Measurements from ENCODE around the gene RFT1.
"Not testable (repeated sequence)": the region's sequence is repeated elsewhere in the genome, so short reads cannot be mapped to it uniquely, and the experiment has no call there.

The RFT1 gene

DNA sequence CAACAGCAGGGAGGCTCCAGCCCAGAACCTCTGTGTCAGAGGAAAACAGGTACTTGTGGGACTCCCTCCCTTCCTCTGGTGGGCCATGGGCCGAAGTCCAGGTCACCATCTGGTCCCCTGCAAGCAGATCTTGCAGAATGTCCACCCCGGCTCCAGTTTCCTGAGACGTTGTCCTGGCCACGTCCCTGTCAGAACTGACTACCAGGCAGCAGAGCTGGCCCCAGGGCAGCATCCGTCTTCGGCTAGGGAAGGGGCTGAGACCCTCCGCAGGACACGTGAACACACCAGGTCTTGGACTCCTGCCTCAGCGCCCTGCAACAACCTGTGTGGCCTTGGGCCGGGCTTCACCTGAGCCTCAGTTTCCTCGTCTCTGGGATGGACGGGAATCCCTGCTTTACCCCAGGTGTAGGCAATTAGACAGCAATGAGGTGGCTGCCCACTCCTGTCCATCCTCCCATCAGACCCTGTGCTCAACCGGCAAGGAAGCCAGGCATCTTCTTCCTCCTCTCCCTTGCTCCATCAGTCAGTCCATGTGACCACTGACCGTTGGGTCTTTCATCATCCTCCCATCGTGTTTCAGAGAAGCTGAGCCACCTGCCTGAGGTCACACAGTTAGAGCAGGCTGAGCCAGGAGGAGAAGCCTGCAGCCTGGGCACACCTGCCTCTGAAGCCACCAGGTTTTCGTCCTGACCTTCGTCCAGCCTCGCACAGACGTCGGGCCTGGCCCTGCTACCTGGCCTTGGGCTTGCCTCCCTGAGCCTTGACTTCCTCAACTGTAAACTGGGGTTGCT, 21.8 kb upstream of the RFT1 start:
- Histone ChIP-seq H3F3A (ENCODE audit: insufficient read depth) (no peaks in the 10 kb centered on the region), H3K9me3 (ENCODE audit: insufficient read depth, low read length) (no peaks in the 10 kb centered on the region), H3K4me3 (ENCODE audit: insufficient read depth, low read length, poor library complexity, severe bottlenecking) (no peak overlapping the region), H3K27me3 (ENCODE audit: low read length) (no peaks in the 10 kb centered on the region), H3K9ac (ENCODE audit: low read length) (no peak overlapping the region), H3K27ac (ENCODE audit: low read depth, low read length) (no peak overlapping the region), H2AFZ (ENCODE audit: low read depth, low read length, severe bottlenecking) (no peak overlapping the region), H3K36me3 (ENCODE audit: low read length) (no peaks in the 10 kb centered on the region), H3K9me2 (replicated peaks; ENCODE audit: insufficient read depth, low read length) (no peaks in the 10 kb centered on the region), H3K79me2 (ENCODE audit: insufficient read depth, low read length) (no peaks in the 10 kb centered on the region), H4K20me1 (ENCODE audit: low read depth, low read length) (no peaks in the 10 kb centered on the region), H3K4me2 (ENCODE audit: low read depth, low read length, poor library complexity, severe bottlenecking) (no peak overlapping the region)
- TF ChIP-seq, protein P1, sequence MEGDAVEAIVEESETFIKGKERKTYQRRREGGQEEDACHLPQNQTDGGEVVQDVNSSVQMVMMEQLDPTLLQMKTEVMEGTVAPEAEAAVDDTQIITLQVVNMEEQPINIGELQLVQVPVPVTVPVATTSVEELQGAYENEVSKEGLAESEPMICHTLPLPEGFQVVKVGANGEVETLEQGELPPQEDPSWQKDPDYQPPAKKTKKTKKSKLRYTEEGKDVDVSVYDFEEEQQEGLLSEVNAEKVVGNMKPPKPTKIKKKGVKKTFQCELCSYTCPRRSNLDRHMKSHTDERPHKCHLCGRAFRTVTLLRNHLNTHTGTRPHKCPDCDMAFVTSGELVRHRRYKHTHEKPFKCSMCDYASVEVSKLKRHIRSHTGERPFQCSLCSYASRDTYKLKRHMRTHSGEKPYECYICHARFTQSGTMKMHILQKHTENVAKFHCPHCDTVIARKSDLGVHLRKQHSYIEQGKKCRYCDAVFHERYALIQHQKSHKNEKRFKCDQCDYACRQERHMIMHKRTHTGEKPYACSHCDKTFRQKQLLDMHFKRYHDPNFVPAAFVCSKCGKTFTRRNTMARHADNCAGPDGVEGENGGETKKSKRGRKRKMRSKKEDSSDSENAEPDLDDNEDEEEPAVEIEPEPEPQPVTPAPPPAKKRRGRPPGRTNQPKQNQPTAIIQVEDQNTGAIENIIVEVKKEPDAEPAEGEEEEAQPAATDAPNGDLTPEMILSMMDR (IDR thresholded peaks at IDR 0.05; ENCODE audit: insufficient read depth, low read length, poor library complexity, severe bottlenecking): no peak
- TF ChIP-seq EZH2phosphoT487 (conservative IDR thresholded peaks at IDR 0.05; ENCODE audit: low read length): no peak

DNA sequence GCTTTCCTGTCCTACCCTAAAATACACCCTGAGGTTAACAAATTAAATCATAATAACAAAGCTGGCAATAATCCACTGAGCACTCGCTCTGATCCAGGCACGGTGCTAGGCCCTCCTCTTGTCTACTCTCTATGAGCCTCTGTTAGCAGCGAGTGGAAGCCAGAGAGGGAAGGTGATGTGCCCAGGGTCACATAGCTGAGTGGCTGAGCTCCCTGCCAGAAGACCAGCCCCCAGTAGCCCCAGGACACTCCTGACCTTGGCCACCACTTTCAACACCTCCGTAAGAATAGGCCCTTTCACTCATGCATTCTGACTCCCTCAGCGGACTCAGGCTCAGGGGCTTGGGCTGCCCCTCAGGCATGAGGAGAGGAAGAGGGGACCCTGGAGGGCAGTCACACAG, 21.2 kb upstream of the RFT1 start:
- TF ChIP-seq, protein P1 (IDR thresholded peaks at IDR 0.05; ENCODE audit: insufficient read depth, low read length, poor library complexity, severe bottlenecking): no peak
- no peak for TF ChIP-seq EZH2phosphoT487 (conservative IDR thresholded peaks at IDR 0.05; ENCODE audit: low read length)
- H3K36me3 ChIP-seq (ENCODE audit: low read length): no peaks in the 10 kb centered on the region
- H3K9me3 ChIP-seq (ENCODE audit: insufficient read depth, low read length): no peaks in the 10 kb centered on the region
- H3K4me2 ChIP-seq (ENCODE audit: low read depth, low read length, poor library complexity, severe bottlenecking): no peak overlapping the region
- H3K27ac ChIP-seq (ENCODE audit: low read depth, low read length): no peak overlapping the region
- H3K4me3 ChIP-seq (ENCODE audit: insufficient read depth, low read length, poor library complexity, severe bottlenecking): no peak overlapping the region
- H3K9me2 ChIP-seq (replicated peaks; ENCODE audit: insufficient read depth, low read length): no peaks in the 10 kb centered on the region
- no peaks in the 10 kb centered on the region for H3K79me2 ChIP-seq (ENCODE audit: insufficient read depth, low read length)
- no peaks in the 10 kb centered on the region for H4K20me1 ChIP-seq (ENCODE audit: low read depth, low read length)
- no peak overlapping the region for H3K9ac ChIP-seq (ENCODE audit: low read length)
- no peaks in the 10 kb centered on the region for H3K27me3 ChIP-seq (ENCODE audit: low read length)
- no peaks in the 10 kb centered on the region for H3F3A ChIP-seq (ENCODE audit: insufficient read depth)
- no peak overlapping the region for H2AFZ ChIP-seq (ENCODE audit: low read depth, low read length, severe bottlenecking)

DNA sequence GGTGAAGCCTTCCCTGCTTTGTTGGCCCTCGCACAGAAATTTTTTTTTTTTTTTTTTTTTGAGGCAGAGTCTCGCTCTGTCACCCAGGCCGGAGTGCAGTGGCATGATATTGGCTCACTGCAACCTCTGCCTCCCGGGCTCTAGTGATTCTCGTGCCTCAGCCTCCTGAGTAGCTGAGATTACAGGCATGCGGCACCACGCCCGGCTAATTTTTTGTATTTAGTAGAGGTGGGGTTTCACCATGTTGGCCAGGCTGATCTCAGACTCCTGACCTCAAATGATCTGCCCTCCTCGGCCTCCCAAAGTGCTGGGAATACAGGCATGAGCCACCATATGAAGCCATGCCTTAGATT, 20.8 kb upstream of the RFT1 start:
- not testable (repeated sequence) for H4K20me1 ChIP-seq (ENCODE audit: low read depth, low read length); H3K9me2 ChIP-seq (replicated peaks; ENCODE audit: insufficient read depth, low read length)

DNA sequence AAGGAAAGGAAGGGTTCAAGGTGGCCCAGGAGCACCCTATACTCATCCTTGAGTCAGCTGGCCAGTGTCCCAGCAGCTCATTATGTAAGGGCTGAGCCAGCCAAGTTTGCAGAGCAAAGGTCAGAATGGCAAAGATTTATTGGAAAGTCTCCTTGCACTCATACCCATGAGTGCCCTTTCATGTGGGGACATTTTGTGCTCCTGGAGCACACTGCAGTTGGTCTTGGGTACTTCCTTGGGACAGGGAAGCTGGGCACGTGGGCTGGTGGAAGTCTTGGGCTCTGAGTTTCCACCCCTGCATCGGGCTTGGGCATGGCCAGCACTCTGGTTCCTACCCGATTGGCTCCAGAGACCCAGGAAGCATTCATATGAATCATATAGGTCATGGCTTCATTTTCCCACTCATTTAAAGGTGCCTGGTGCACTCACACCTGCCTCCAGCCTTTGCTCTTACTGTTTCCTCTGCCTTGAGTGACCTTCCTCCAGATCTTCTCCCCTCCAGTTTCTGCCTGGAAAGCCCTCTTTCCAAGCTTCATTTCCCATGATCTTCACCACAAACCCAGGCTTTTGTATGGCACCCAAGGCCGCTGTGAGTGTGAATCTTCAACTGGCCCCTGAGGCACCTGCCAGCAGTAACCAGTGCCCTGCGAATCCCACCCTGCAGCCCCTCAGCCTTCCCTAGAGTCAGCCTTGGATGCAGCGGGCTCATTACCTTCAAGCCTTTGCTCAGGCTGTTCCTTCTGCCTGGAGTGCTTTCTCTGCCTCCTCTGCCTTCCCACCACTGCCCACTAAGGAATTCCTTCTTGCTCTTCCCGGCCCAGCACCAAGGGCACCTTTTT, 20.2 kb upstream of the RFT1 start:
- Histone ChIP-seq H2AFZ (ENCODE audit: low read depth, low read length, severe bottlenecking) (no peak overlapping the region), H3K4me3 (ENCODE audit: insufficient read depth, low read length, poor library complexity, severe bottlenecking) (no peak overlapping the region), H3F3A (ENCODE audit: insufficient read depth) (no peaks in the 10 kb centered on the region), H3K9ac (ENCODE audit: low read length) (no peak overlapping the region), H3K4me2 (ENCODE audit: low read depth, low read length, poor library complexity, severe bottlenecking) (no peak overlapping the region), H4K20me1 (ENCODE audit: low read depth, low read length) (no peaks in the 10 kb centered on the region), H3K9me3 (ENCODE audit: insufficient read depth, low read length) (no peaks in the 10 kb centered on the region), H3K79me2 (ENCODE audit: insufficient read depth, low read length) (no peaks in the 10 kb centered on the region), H3K9me2 (replicated peaks; ENCODE audit: insufficient read depth, low read length) (no peaks in the 10 kb centered on the region), H3K36me3 (ENCODE audit: low read length) (no peaks in the 10 kb centered on the region), H3K27ac (ENCODE audit: low read depth, low read length) (no peak overlapping the region), H3K27me3 (ENCODE audit: low read length) (no peaks in the 10 kb centered on the region)
- TF ChIP-seq, protein P1 (IDR thresholded peaks at IDR 0.05; ENCODE audit: insufficient read depth, low read length, poor library complexity, severe bottlenecking): no peak
- TF ChIP-seq EZH2phosphoT487 (conservative IDR thresholded peaks at IDR 0.05; ENCODE audit: low read length): no peak

More for the DNA sequence above, 20.8 kb upstream of the RFT1 start:
- not testable (repeated sequence) for H3K79me2 ChIP-seq (ENCODE audit: insufficient read depth, low read length); H3K36me3 ChIP-seq (ENCODE audit: low read length); H3F3A ChIP-seq (ENCODE audit: insufficient read depth); H3K27ac ChIP-seq (ENCODE audit: low read depth, low read length); H3K9ac ChIP-seq (ENCODE audit: low read length); H3K27me3 ChIP-seq (ENCODE audit: low read length); H3K4me2 ChIP-seq (ENCODE audit: low read depth, low read length, poor library complexity, severe bottlenecking); H3K4me3 ChIP-seq (ENCODE audit: insufficient read depth, low read length, poor library complexity, severe bottlenecking); H3K9me3 ChIP-seq (ENCODE audit: insufficient read depth, low read length); H2AFZ ChIP-seq (ENCODE audit: low read depth, low read length, severe bottlenecking)
